SU-DHL-6 (cell line): ENCODE measurements around the gene ALX1.

ENCODE experiments used
- H2AFZ ChIP-seq: fragments of 200-600 bp; sonication (generic); 2 replicates; pipeline ENCODE4 v1.6.1; 2014; ENCODE audit warnings: low read depth, mild to moderate bottlenecking, moderate library complexity, mixed read lengths, antibody characterized with exemption, low read length; ENCODE audit not compliant: severe bottlenecking
- H3F3A ChIP-seq: fragments of 200-600 bp; shearing (Covaris generic); 2 replicates; pipeline ENCODE4 v1.6.0; 2016; ENCODE audit warnings: antibody characterized with exemption, mild to moderate bottlenecking; ENCODE audit not compliant: insufficient read depth
- H3K27ac ChIP-seq: fragments of 200-600 bp; sonication (generic); 2 replicates; pipeline ENCODE4 v1.5.1; 2016; ENCODE audit warnings: low read depth, mild to moderate bottlenecking, low read length, moderate library complexity, mixed read lengths
- H3K27me3 ChIP-seq: fragments of 200-600 bp; sonication (generic), shearing (Covaris generic); 2 replicates; pipeline ENCODE4 v1.6.0; 2014; ENCODE audit warnings: mild to moderate bottlenecking, low read length
- H3K36me3 ChIP-seq: fragments of 200-600 bp; sonication (generic); 2 replicates; pipeline ENCODE4 v1.6.1; 2014; ENCODE audit warnings: mild to moderate bottlenecking, low read length, mixed read lengths
- H3K4me2 ChIP-seq: fragments of 300-600, 200-600 bp; shearing (Covaris generic), sonication (generic); 2 replicates; pipeline ENCODE4 v1.6.0; 2014; ENCODE audit warnings: low read length, low read depth, mild to moderate bottlenecking; ENCODE audit not compliant: poor library complexity, severe bottlenecking
- H3K4me3 ChIP-seq: fragments of 200-600 bp; sonication (generic); 2 replicates; pipeline ENCODE4 v1.5.1; 2014; ENCODE audit warnings: antibody characterized with exemption, low read length, mild to moderate bottlenecking, mixed read lengths; ENCODE audit not compliant: insufficient read depth, poor library complexity, severe bottlenecking
- H3K79me2 ChIP-seq: fragments of 200-600 bp; sonication (generic); 2 replicates; pipeline ENCODE4 v1.6.1; 2014; ENCODE audit warnings: mild to moderate bottlenecking, low read length, moderate library complexity; ENCODE audit not compliant: insufficient read depth
- H3K9ac ChIP-seq: fragments of 200-600 bp; sonication (generic); 2 replicates; pipeline ENCODE4 v1.7.0; 2014; ENCODE audit warnings: mild to moderate bottlenecking, low read length
- H3K9me2 ChIP-seq: fragments of 200-600 bp; sonication (generic); replicated peaks from 2 replicates; pipeline ENCODE4 v1.6.1; 2014; ENCODE audit warnings: low read length; ENCODE audit not compliant: insufficient read depth
- H3K9me3 ChIP-seq: fragments of 200-600 bp; sonication (generic); 2 replicates; pipeline ENCODE4 v1.6.1; 2014; ENCODE audit warnings: low read length, mixed read lengths; ENCODE audit not compliant: insufficient read depth
- H4K20me1 ChIP-seq: fragments of 200-600 bp; sonication (generic); 2 replicates; pipeline ENCODE4 v1.6.1; 2014; ENCODE audit warnings: low read depth, mild to moderate bottlenecking, antibody characterized with exemption, low read length, moderate library complexity, mixed read lengths
- CTCF ChIP-seq: fragments of 200-600 bp; sonication (generic); IDR thresholded peaks from one replicate; pipeline ENCODE4 v1.5.1; 2017; ENCODE audit warnings: antibody characterized with exemption, mild to moderate bottlenecking, low read length, moderate library complexity; ENCODE audit not compliant: insufficient read depth, poor library complexity, severe bottlenecking
- EZH2phosphoT487 ChIP-seq: fragments of 200-600 bp; sonication (generic), shearing (Covaris generic); conservative IDR thresholded peaks from 2 replicates; pipeline ENCODE4 v1.6.1; 2018; ENCODE audit warnings: mild to moderate bottlenecking, antibody characterized with exemption, low read length, moderate library complexity, mixed read lengths

The ALX1 gene

GRCh38 chr12:85350356-85350755, 70.3 kb downstream of the ALX1 start:
- H3K27me3 ChIP-seq = no peaks in the 10 kb centered on the region
- no peak overlapping the region for H2AFZ ChIP-seq
- H3K9me2 ChIP-seq = no peaks in the 10 kb centered on the region
- H3K79me2 ChIP-seq = no peaks in the 10 kb centered on the region
- H3K27ac ChIP-seq = no peak overlapping the region
- TF ChIP-seq CTCF (no peak), EZH2phosphoT487 (no peak)
- no peaks in the 10 kb centered on the region for H3F3A ChIP-seq
- H3K36me3 ChIP-seq = no peaks in the 10 kb centered on the region
- H3K4me2 ChIP-seq = no peak overlapping the region
- H4K20me1 ChIP-seq = no peaks in the 10 kb centered on the region
- no peak overlapping the region for H3K4me3 ChIP-seq
- no peaks in the 10 kb centered on the region for H3K9me3 ChIP-seq
- no peak overlapping the region for H3K9ac ChIP-seq
